HepG2 (cell line): ENCODE measurements around the gene DIPK1B. TPM values are rescaled to one million over a fixed set of nuclear protein-coding genes. Genes with fewer than 3 reads are reported as not detected.

Experiments used
- ATAC-seq: fragments of 200-7000 bp; cut with Tn5 transposase; 3 replicates; pipeline ENCODE4 v1.9.1; 2020; ENCODE audit warnings: mild to moderate bottlenecking, moderate library complexity
- BruUV-seq: library from RNA; stranded (reverse); fragments of 400-500 nt; replicated peaks from 2 replicates; lab custom pipeline; 2021; lab: Mats Ljungman, UMichigan
- CTCF ChIA-PET: fragments of 300-600 bp; formaldehyde crosslinking; extraction: SDS; loops from one replicate; lab custom pipeline; 2021; ENCODE audit warnings: low total read pairs, inconsistent platforms, low intra/inter-chr PET ratio; lab: Yijun Ruan, JAX
- POLR2A ChIA-PET: fragments of 350-600 bp; sonication (Branson Sonifier 250); formaldehyde crosslinking; loops from one replicate; lab custom pipeline; 2020; ENCODE audit warnings: antibody characterized with exemption, inconsistent platforms; lab: Yijun Ruan, JAX
- DNase-seq: peaks from one replicate; pipeline ENCODE4 v3.0.0-alpha.2; 2015; ENCODE audit warnings: low spot score
- FAIRE-seq: peaks from 3 replicates; lab custom pipeline; 2011; peaks lifted over from hg19 to GRCh38; lab: Jason Lieb, UNC
- H2AFZ ChIP-seq: one replicate; pipeline ENCODE4 v1.6.1; 2011; ENCODE audit warnings: low read length, inconsistent platforms
- H3K27ac ChIP-seq: fragments of 300-600 bp; 3 replicates; pipeline ENCODE4 v1.8.0; 2011; ENCODE audit warnings: mixed run types, mild to moderate bottlenecking, mixed read lengths, low read length, inconsistent platforms; ENCODE audit not compliant: insufficient read depth; ENCODE audit errors: extremely low read length
- H3K27me3 ChIP-seq, 2 experiments: fragments of 200-600 bp in 1 of 2; 2 replicates in 1 of 2; 3 replicates in 1 of 2; pipeline versions ENCODE4 v1.6.0 to v1.8.0; 2011; ENCODE audit warnings: low read length in 2 of 2, mild to moderate bottlenecking in 2 of 2, moderate library complexity in 2 of 2, inconsistent platforms in 1 of 2; ENCODE audit not compliant: insufficient read depth in 2 of 2, control insufficient read depth in 1 of 2
- H3K36me3 ChIP-seq, 2 experiments: fragments of 200-600 bp in 1 of 2; replicated peaks in 1 of 2; 2 replicates in 1 of 2; 3 replicates in 1 of 2; pipeline versions ENCODE4 v1.5.1 to v1.8.0; 2011; ENCODE audit warnings: low read length in 2 of 2, inconsistent platforms in 1 of 2; ENCODE audit not compliant: insufficient read depth in 2 of 2, control insufficient read depth in 1 of 2
- H3K4me1 ChIP-seq: 2 replicates; pipeline ENCODE4 v1.5.1; 2012; ENCODE audit warnings: low read length, inconsistent platforms; ENCODE audit not compliant: insufficient read depth
- H3K4me2 ChIP-seq: 2 replicates; pipeline ENCODE4 v1.6.0; 2011; ENCODE audit warnings: low read depth, low read length, inconsistent platforms
- H3K4me3 ChIP-seq, 3 experiments: fragments of 200-600 bp in 1 of 3; sonication (generic), shearing (Covaris generic) in 1 of 3; replicated peaks in 1 of 3; 2 replicates each; pipeline ENCODE4 v1.5.1; 2011 to 2016; ENCODE audit warnings: low read length in 3 of 3, inconsistent platforms in 2 of 3, low read depth in 2 of 3, mild to moderate bottlenecking in 2 of 3, control low read depth in 1 of 3, mixed read lengths in 1 of 3; ENCODE audit not compliant: insufficient read depth in 1 of 3
- H3K79me2 ChIP-seq: one replicate; pipeline ENCODE4 v1.6.1; 2011; ENCODE audit warnings: low read length, inconsistent platforms; ENCODE audit not compliant: insufficient read depth
- H3K9ac ChIP-seq: 2 replicates; pipeline ENCODE4 v1.6.0; 2011; ENCODE audit warnings: mild to moderate bottlenecking, low read depth, low read length, inconsistent platforms; ENCODE audit not compliant: insufficient read depth
- H3K9me3 ChIP-seq: 2 replicates; pipeline ENCODE4 v1.5.1; 2012; ENCODE audit warnings: mild to moderate bottlenecking, low read length
- H4K20me1 ChIP-seq: 2 replicates; pipeline ENCODE4 v1.6.0; 2011; ENCODE audit warnings: inconsistent platforms, mild to moderate bottlenecking, low read length, moderate library complexity; ENCODE audit not compliant: insufficient read depth
- AGO1 ChIP-seq: fragments of 200-400 bp; formaldehyde crosslinking; IDR thresholded peaks from 2 replicates; pipeline ENCODE4 v1.6.1; 2017; ENCODE audit warnings: mild to moderate bottlenecking, low read depth, low read length, moderate library complexity; ENCODE audit not compliant: poor library complexity, severe bottlenecking
- AKAP8 ChIP-seq: sonication (generic); formaldehyde crosslinking; IDR thresholded peaks from 2 replicates; pipeline ENCODE4 v1.5.1; 2020; ENCODE audit warnings: mild to moderate bottlenecking, missing genetic modification reagents
- CEBPB ChIP-seq: IDR thresholded peaks from 2 replicates; pipeline ENCODE4 v1.6.1; 2011; ENCODE audit warnings: low read depth, low read length, improper control_type of control experiment, borderline replicate concordance
- HNRNPL ChIP-seq: fragments of 200-400 bp; formaldehyde crosslinking; IDR thresholded peaks from 2 replicates; pipeline ENCODE4 v1.6.1; 2017; ENCODE audit warnings: mild to moderate bottlenecking, low read depth, low read length
- POLR2AphosphoS5 ChIP-seq: IDR thresholded peaks from 2 replicates; pipeline ENCODE4 v1.6.1; 2012; ENCODE audit warnings: low read depth, low read length
- RBFOX2 ChIP-seq: fragments of 200-400 bp; formaldehyde crosslinking; IDR thresholded peaks from 2 replicates; pipeline ENCODE4 v1.6.1; 2017; ENCODE audit warnings: low read depth, mild to moderate bottlenecking, low read length
- TAF15 ChIP-seq: fragments of 200-400 bp; formaldehyde crosslinking; IDR thresholded peaks from one replicate; pipeline ENCODE4 v1.6.1; 2018; ENCODE audit warnings: mild to moderate bottlenecking, low read depth, low read length; ENCODE audit not compliant: poor library complexity, severe bottlenecking
- ZNF235 ChIP-seq: sonication (generic); formaldehyde crosslinking; IDR thresholded peaks from 2 replicates; pipeline ENCODE4 v1.8.1; 2023; ENCODE audit warnings: mild to moderate bottlenecking, missing genetic modification reagents, borderline replicate concordance
- ZNF333 ChIP-seq: sonication (generic); formaldehyde crosslinking; IDR thresholded peaks from 2 replicates; pipeline ENCODE4 v1.4.0; 2020; ENCODE audit warnings: mild to moderate bottlenecking, missing genetic modification reagents, borderline replicate concordance
- ZNF768 ChIP-seq: sonication (generic); formaldehyde crosslinking; IDR thresholded peaks from 2 replicates; pipeline ENCODE4 v1.4.0; 2020; ENCODE audit warnings: missing genetic modification reagents
- ZNF777 ChIP-seq: sonication (generic); formaldehyde crosslinking; IDR thresholded peaks from 2 replicates; pipeline ENCODE4 v1.4.0; 2020; ENCODE audit warnings: missing genetic modification reagents
- WGBS: methylation state at CpG from one replicate; pipeline ENCODE4 v1.1.6; 2017; ENCODE audit warnings: low lambda C conversion rate; 5-methylcytosine and 5-hydroxymethylcytosine counted together
- in situ Hi-C: cut with HindIII; loops from 2 replicates; pipeline ENCODE4 v1.10.0; 2017; ENCODE audit warnings: low pct_unique_long_range_greater_than_20kb; ENCODE audit not compliant: extremely low pct_ligation_motif_present
- intact Hi-C: fragments of 100-400 bp; cut with micrococcal nuclease; formaldehyde crosslinking; loops from one replicate; pipeline ENCODE4 v1.10.0; 2022; ENCODE audit not compliant: unreplicated experiment
- polyA plus RNA-seq, 8 experiments: library from polyadenylated mRNA; depleted of rRNA in 3 of 8; stranded (reverse) in 7 of 8; unstranded in 1 of 8; fragments of >200 nt; fragmentation: Illumina TruSeq in 4 of 8; extraction: Trizol in 4 of 8; gene quantifications; 2 replicates each; pipeline versions ENCODE4 v1.2.1 to v1.2.3, GENCODE V29; 2011 to 2016; ENCODE audit warnings: low read depth in 4 of 8, missing spikeins in 1 of 8, mixed read lengths in 1 of 8; ENCODE audit not compliant: insufficient read depth in 1 of 8
- total RNA-seq, 5 experiments: library from RNA; depleted of rRNA; stranded (reverse); fragments of >200 nt; fragmentation: Illumina TruSeq; extraction: Trizol; gene quantifications; 2 replicates each; pipeline ENCODE4 v1.2.3, GENCODE V29; 2016; ENCODE audit warnings: low read depth in 1 of 5
- TF ChIP-seq, protein P1 (sequence below): sonication (generic); formaldehyde crosslinking; IDR thresholded peaks from 2 replicates; pipeline ENCODE4 v1.8.0; 2022; ENCODE audit warnings: missing genetic modification reagents, mild to moderate bottlenecking, inconsistent platforms, borderline replicate concordance

The DIPK1B gene
- total and polyA plus RNA-seq, 2 of the 13 experiments (the other 11 are each of a cell fraction or from before 2014, with no cell fraction given) = 0.18 to 3.9 TPM

DNA sequence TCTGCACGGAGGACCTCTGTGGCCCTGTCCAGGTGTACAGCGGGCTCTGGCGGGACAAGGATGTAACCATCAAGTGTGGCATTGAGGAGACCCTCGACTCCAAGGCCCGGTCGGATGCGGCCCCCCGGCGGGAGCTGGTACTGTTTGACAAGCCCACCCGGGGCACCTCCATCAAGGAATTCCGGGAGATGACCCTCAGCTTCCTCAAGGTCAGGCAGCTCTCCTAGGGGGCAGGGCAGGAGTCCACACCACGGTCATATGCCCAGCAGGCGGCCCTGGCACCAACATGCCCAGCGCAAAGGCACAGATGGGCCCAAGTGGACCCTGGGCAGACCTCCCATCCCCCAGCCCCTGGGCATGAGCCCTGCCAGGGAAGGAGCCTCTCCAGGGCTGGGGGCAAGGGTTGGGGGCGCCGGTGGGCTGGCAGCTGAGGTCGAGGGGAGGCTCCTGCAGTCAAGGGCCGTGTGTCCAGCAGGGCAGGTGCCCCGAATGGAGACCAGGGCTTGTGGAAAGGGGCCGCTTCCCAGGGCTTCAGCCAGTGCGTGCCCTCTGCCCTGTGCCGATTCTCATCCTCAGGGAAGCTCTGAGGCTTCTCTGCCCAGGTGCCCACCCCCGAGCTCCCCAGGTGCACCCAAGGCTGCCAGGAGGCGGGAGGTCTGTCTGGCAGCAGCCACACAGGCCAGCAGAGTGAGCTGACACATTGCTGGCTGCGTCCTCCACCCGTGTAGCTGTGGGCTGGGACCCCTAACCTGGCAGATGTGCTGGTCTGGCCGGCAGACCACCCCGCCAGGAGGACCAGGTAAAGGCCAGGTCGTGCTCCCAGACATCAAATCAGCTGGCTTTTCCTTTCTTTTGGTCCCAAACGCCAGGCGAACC lies 10.0 kb downstream of the DIPK1B start:
- ATAC-seq (peak; percentile 0; the same call in 1 of the 3 replicates), FAIRE-seq (no peak), DNase-seq (no peak)
- no peaks in the 10 kb centered on the region; a peak in 1 of 5 replicates for H3K27me3 ChIP-seq
- peaks cover 31% of the 10 kb centered on the region for H3K4me1 ChIP-seq
- BruUV-seq = no TSS peak
- peaks cover 47% of the 10 kb centered on the region for H4K20me1 ChIP-seq
- 95% methylated on average over 4 of the region's 31 CpGs for WGBS
- intact Hi-C loops (no loop called here), in situ Hi-C loops (no loop called here)
- H2AFZ ChIP-seq = no peak overlapping the region
- ChIA-PET CTCF (no interaction called here), POLR2A (interaction anchor here (0.6 kb wide), 1 partner anchor 21 kb away, joined by 3 read pairs; the partner anchor contains the start of gene LCN10)
- no peak overlapping the region for H3K4me3 ChIP-seq
- H3K4me2 ChIP-seq = no peak overlapping the region
- H3K27ac ChIP-seq = no peak overlapping the region
- H3K79me2 ChIP-seq = peaks cover 17% of the 10 kb centered on the region
- H3K9me3 ChIP-seq = no peaks in the 10 kb centered on the region
- peak; percentile 31 for TF ChIP-seq TAF15
- TF ChIP-seq RBFOX2 = peak; percentile 35
- 0 out of 2 replicates have a peak, but pooled peaks have one; percentile 16 for TF ChIP-seq ZNF333
- no peak for TF ChIP-seq ZNF235 (CRISPR knock-in tag)
- TF ChIP-seq AGO1 = peak; percentile 70
- TF ChIP-seq AKAP8 = peak; percentile 10; the same call in 1 of the 2 replicates
- peak; percentile 37; the same call in 1 of the 2 replicates for TF ChIP-seq POLR2AphosphoS5
- peak; percentile 81 for TF ChIP-seq HNRNPL
- no peak for TF ChIP-seq ZNF768 (CRISPR knock-in tag)
- no peak for TF ChIP-seq ZNF777 (CRISPR knock-in tag)
- TF ChIP-seq, protein P1, sequence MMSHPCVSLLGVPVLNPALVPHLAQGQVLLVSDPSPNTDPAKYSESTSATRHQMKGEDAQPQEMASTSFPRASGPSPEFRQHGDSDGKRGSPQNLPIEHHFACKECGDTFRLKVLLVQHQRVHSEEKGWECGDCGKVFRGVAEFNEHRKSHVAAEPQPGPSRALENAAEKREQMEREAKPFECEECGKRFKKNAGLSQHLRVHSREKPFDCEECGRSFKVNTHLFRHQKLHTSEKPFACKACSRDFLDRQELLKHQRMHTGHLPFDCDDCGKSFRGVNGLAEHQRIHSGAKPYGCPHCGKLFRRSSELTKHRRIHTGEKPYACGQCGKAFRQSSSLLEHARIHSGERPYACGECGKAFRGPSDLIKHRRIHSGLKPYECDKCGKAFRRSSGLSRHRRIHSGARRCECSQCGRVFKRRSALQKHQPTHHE (CRISPR knock-in tag) = no peak
- TF ChIP-seq CEBPB = no peak
- peaks cover 11 to 20% of the 10 kb centered on the region in 2 experiments; a peak in 4 of 5 replicates for H3K36me3 ChIP-seq
- H3K9ac ChIP-seq = no peak overlapping the region
